DMS153 treated with DMSO at 0.1 percent for 48 hours (cell line): ENCODE results near the gene SPOCK3.
A peak's percentile ranks its signal among the peaks of the same experiment; 100 is the strongest.

Experiments used
- DNase-seq: peaks from one replicate; lab custom pipeline; 2025; ENCODE audit not compliant: unreplicated experiment; lab: John Stamatoyannopoulos, UW

The SPOCK3 gene

GRCh38 chr4:167176723-167177367 lies 57.4 kb downstream of the SPOCK3 start:
- peak; percentile 45 for DNase-seq

GRCh38 chr4:167171928-167172327 lies 62.4 kb downstream of the SPOCK3 start:
- no peak for DNase-seq

GRCh38 chr4:167168611-167169010 lies 65.7 kb downstream of the SPOCK3 start:
- no peak for DNase-seq

GRCh38 chr4:167150587-167150986 lies 83.7 kb downstream of the SPOCK3 start:
- DNase-seq, result no peak

GRCh38 chr4:167144605-167145004 lies 89.7 kb downstream of the SPOCK3 start:
- no peak for DNase-seq

- DNase-seq, result no peak
These were observed 91.3 kb downstream of the SPOCK3 start for GRCh38 chr4:167143018-167143417.

GRCh38 chr4:167136270-167136669 lies 98.0 kb downstream of the SPOCK3 start:
- no peak for DNase-seq

GRCh38 chr4:167129146-167129545 lies 105.1 kb downstream of the SPOCK3 start:
- DNase-seq, result no peak

GRCh38 chr4:167119392-167119791 lies 114.9 kb downstream of the SPOCK3 start:
- DNase-seq, result no peak

- no peak for DNase-seq
These were observed 117.0 kb downstream of the SPOCK3 start for GRCh38 chr4:167117273-167117672.

- no peak for DNase-seq
These were observed 119.8 kb downstream of the SPOCK3 start for GRCh38 chr4:167114416-167114971.

GRCh38 chr4:167111622-167112021 lies 122.7 kb downstream of the SPOCK3 start:
- DNase-seq, result no peak

- no peak for DNase-seq
These were observed 123.2 kb downstream of the SPOCK3 start for GRCh38 chr4:167111092-167111491.

- no peak for DNase-seq
These were observed 124.4 kb downstream of the SPOCK3 start for GRCh38 chr4:167109859-167110258.

GRCh38 chr4:167105857-167106256 lies 128.4 kb downstream of the SPOCK3 start:
- DNase-seq, result no peak

GRCh38 chr4:167102475-167102874 lies 131.8 kb downstream of the SPOCK3 start:
- no peak for DNase-seq

- no peak for DNase-seq
These were observed 133.3 kb downstream of the SPOCK3 start for GRCh38 chr4:167101035-167101434.

- DNase-seq, result peak; percentile 83
These were observed 134.2 kb downstream of the SPOCK3 start for GRCh38 chr4:167100120-167100519.

- DNase-seq, result no peak
These were observed 146.2 kb downstream of the SPOCK3 start for GRCh38 chr4:167088115-167088514.

- DNase-seq, result no peak
These were observed 150.0 kb downstream of the SPOCK3 start for GRCh38 chr4:167084321-167084720.

- DNase-seq, result no peak
These were observed 154.5 kb downstream of the SPOCK3 start for GRCh38 chr4:167079762-167080161.

GRCh38 chr4:167052631-167053091 lies 181.6 kb downstream of the SPOCK3 start:
- no peak for DNase-seq

GRCh38 chr4:167049257-167049656 lies 185.0 kb downstream of the SPOCK3 start:
- DNase-seq, result no peak
